OCI-LY7 (cell line): ENCODE results near the gene BANF2.

Experiments
- EZH2phosphoT487 ChIP-seq: fragments of 200-600 bp; sonication (generic); IDR thresholded peaks from 2 replicates; pipeline ENCODE4 v1.6.1; 2018; ENCODE audit warnings: low read depth, borderline replicate concordance, mild to moderate bottlenecking, mixed run types, antibody characterized with exemption, low read length, moderate library complexity, mixed read lengths
- TF ChIP-seq, protein P1 (sequence below): fragments of 200-600 bp; sonication (generic); conservative IDR thresholded peaks from 2 replicates; pipeline ENCODE4 v1.5.1; 2014; ENCODE audit warnings: mild to moderate bottlenecking, antibody characterized with exemption, low read length, moderate library complexity, mixed read lengths

DNA sequence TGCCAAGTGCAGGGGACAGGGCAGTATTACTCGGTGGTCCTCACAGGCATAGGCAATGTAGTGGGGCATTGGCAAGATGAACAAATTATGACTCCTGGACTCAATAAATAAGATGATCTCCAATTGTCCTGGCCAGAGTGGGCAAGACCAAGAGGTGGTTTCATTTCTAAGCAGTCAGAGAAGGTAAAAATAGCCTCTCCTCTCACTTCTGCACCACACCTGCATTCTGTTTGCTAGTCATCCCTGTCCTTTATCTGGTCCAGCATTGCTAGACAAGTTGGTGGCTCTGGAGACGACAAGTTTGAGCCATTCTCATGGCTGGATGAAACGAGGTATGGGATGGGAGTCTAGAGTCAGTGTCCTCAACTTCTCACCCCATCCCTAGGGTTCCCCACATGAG is 83.0 kb downstream of the BANF2 start:
- TF ChIP-seq, protein P1, sequence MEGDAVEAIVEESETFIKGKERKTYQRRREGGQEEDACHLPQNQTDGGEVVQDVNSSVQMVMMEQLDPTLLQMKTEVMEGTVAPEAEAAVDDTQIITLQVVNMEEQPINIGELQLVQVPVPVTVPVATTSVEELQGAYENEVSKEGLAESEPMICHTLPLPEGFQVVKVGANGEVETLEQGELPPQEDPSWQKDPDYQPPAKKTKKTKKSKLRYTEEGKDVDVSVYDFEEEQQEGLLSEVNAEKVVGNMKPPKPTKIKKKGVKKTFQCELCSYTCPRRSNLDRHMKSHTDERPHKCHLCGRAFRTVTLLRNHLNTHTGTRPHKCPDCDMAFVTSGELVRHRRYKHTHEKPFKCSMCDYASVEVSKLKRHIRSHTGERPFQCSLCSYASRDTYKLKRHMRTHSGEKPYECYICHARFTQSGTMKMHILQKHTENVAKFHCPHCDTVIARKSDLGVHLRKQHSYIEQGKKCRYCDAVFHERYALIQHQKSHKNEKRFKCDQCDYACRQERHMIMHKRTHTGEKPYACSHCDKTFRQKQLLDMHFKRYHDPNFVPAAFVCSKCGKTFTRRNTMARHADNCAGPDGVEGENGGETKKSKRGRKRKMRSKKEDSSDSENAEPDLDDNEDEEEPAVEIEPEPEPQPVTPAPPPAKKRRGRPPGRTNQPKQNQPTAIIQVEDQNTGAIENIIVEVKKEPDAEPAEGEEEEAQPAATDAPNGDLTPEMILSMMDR = no peak
- no peak for TF ChIP-seq EZH2phosphoT487
